Islet precursor cell (in vitro differentiated cells): ENCODE data around the gene GLIS1.

Source experiments
- DNase-seq: peaks from one replicate; pipeline ENCODE4 v3.0.0-alpha.2; 2018

The GLIS1 gene

DNA sequence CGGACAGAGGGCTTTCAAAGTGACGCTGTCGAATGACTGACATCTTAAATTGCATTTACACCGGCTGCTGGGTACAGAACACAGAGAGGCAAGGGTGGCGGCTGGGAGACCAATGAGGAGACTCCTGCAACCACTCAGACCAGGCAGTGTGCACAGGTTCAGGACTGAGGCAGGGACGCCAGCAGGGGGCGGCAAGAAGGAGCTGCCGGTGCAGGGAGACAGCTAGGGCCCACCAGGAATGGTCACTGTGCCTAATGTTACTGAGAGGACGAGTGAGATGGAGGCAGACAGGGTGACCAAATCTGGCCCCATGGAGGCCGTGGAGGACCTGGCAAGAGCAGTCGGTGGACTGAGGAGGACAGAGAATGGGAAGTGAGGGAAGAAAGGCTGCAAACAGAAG, 23.5 kb downstream of the GLIS1 start:
- DNase-seq = peak; percentile 88

- no peak for DNase-seq
Measured at GRCh38 chr1:53712276-53712675, 26.7 kb downstream of the GLIS1 start.

GRCh38 chr1:53710584-53710983, 28.4 kb downstream of the GLIS1 start:
- DNase-seq = no peak

GRCh38 chr1:53708687-53709086, 30.3 kb downstream of the GLIS1 start:
- DNase-seq = no peak

DNA sequence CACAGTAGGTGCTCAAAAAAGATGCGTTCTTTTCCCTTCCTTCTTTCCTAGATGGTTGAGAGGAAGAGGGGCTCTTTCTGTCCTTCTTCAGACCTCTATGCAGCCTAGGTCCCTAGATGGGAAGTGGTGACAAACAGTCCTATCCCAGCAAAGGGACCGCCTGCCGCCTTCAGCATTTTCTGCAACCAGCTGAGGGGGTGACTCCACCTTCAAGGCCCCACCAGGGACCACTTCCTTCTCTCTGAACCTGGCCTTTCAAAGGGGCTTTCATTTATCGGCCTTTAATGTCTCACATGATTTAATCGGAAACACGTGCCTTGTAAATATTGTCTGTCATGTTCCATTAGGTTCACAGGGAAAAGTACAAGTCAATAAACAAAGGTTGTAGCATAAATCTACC, 32.6 kb downstream of the GLIS1 start:
- DNase-seq = no peak

DNA sequence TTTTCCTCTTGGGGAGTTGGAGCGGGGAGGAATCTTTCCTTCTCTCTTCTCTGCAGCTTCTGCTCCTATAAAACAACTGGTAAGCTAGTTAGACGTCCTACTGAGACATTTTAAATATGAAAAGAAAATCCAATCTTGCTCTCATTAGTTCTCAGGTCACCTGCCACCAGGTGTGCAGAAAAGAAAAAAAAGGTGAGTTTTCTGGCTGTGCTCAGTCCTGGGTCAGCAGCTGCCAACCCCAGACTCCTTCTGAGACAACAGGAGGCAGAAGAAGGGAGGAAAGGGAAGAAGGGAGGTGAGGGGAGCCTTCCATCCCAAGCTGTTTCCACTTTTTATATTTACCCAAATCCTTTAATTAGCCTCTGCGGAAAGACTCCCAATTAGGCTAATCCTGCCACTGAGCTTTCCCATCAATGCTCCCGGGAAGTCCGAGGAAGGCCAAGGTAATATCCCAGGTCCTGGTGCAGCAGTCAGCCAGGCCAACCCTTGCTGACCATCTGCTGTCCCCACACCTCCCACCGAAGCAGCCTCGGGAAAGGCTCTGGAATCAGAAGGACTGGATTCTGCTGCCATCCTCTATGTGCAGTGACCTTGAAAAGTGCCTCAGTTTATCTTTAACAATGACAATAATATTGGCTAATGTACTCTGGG, 33.4 kb downstream of the GLIS1 start:
- DNase-seq = no peak

- no peak for DNase-seq
Measured at GRCh38 chr1:53704804-53705445, 34.0 kb downstream of the GLIS1 start.

DNA sequence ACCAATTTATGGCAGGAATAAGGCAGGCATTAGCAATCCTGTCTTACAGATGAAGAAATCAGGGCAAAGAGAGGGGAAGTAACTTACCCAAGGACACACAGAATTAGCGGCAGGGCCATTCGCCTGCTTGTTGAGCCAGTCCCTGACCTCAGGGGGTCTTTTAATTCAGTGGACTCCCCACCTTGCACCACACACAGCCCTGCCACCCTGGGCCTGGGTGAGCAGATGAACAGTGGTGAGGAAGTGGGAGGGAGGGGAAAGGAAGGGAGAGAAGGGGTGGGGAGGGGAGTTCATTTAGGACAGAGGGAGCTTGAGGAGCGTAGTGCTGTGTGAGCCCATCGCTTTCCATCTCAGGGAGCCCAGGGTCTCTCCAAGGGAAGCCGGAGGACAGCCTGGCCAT, 34.7 kb downstream of the GLIS1 start:
- no peak for DNase-seq

- DNase-seq = no peak
Measured at GRCh38 chr1:53703174-53703573, 35.8 kb downstream of the GLIS1 start.

DNA sequence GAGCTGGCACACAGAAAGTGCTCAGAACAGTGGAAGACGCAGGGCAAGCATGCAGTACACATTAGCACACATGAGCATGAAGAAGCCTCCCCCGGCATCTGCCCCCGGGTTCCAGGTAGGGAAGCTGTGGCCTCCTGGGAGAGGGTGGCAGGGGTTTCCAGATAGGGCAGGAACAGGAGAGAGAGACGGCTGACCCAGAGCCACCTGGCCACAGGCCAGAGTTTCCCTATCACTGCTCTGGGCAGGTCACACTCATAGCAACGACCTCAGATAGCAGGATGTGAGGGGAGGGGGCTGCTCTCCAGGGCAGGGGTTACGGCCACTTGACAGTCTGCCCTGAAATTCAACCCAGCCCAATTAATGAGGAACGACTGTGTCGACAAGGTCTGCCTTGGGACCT, 36.6 kb downstream of the GLIS1 start:
- no peak for DNase-seq

GRCh38 chr1:53700776-53701175, 38.2 kb downstream of the GLIS1 start:
- no peak for DNase-seq

- no peak for DNase-seq
Measured at GRCh38 chr1:53699981-53700380, 39.0 kb downstream of the GLIS1 start.

DNA sequence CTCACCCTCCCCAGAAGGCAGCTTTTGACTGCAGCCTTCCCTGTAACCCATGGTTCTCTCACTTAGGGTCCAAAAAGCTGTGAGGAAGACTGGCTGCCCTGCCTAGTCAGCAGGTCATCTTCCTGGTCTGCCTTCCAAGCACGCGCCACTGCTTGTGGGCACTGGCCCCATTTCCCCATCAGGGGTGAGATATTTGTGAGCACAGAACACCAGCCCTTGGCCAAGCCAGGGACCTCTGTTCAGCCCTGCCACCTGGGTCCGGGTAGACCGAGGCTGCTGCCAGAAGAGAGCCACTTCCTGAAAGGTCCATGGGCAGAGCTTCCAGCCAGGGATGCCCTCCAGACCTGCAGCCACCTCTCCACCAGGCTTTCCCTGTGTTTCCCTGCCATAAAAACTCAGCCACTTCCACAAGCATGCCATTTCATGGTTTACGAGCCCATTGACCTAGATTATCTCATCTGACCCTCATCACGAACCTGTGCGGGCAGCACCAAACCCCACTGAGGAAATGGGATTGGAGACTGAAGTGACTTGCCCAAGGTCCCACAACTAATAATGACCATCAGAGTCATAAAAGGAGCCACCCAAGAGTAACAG, 40.5 kb downstream of the GLIS1 start:
- peak; percentile 72 for DNase-seq

DNA sequence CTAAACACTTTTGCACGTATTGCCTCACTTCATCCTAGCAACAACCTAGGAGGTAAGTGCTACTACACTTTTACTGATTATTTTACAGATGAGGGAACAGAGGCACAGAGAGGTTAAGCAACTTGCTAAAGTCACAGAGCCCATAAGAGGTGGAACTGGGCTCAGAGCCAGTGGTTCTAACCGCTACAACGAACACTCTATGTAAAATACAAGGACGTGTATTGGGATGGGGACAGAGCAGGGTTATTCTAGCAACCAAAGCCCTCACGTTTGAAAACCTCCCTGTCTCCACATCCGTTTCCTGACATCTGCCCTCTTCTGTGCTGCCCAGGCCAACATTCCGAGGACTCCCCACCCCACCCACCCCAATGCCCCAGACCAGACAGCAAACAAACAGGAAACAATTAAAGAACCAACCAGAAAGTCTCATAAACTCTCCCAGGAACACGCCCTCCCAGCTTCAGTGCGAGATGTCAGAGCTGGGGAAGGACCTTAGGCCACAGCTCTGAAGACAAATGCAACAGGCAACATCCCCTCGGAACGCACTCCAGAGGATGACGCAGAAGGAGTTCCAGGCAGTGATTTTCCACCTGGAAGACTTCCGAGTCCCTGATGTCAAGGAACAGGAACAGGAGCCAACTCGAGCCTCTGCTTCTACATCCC, 41.1 kb downstream of the GLIS1 start:
- DNase-seq = peak; percentile 78

DNA sequence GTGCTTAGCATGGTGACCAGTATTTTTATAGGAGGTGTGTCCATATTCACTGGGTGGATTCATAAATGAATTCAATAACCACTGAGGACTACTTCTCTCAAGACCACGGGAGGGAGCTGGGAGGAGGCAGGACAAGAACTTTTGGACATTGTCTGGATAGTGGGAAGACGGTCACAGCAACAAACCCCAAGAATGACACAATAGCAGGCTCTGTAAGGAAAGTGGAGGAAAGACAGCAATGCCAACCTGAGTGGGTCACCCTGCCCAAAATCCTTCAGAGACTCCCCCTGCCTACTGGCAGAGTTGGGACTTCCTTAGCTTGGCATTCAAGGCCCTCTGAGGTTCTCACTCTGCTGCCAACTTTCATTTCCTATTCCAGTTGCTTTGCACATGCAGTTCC, 42.0 kb downstream of the GLIS1 start:
- no peak for DNase-seq

DNA sequence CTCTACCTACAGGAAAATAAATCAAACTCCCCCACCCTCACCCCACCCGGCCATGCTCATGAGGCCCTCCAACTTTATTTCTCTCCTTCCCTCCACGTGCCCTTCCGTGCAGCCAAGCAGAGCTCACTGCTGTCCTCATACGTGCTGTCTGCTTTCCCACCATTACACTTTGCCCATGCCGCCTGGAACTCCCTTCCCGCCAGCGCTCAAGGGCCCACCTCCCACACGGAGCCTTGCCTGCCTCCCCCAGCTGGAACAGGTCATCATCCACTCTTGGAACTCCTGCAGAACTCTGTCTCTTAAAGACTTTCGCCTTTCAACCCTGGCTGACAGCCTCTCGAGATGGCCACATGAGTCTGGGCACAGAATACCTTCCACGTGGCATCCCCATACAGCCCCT, 42.4 kb downstream of the GLIS1 start:
- no peak for DNase-seq

DNA sequence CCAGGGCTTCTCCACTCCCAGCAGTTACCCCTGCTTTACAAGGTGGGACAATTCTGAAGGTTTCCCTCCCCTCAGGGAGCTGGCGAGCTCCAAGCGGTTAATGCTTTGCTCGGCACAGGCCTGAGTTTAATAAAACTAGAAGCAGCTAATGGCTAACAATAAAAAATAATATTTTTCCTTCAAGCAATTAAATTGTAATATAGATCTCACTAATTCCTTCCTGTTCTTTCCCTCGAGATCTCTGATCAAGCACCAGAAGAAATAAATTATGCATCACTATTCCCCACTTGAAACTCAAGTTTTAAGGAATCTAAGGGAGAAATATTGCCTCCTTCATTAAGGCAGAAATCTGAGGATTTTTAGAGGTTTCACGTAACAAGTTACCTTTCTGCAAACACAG, 42.9 kb downstream of the GLIS1 start:
- DNase-seq = no peak

DNA sequence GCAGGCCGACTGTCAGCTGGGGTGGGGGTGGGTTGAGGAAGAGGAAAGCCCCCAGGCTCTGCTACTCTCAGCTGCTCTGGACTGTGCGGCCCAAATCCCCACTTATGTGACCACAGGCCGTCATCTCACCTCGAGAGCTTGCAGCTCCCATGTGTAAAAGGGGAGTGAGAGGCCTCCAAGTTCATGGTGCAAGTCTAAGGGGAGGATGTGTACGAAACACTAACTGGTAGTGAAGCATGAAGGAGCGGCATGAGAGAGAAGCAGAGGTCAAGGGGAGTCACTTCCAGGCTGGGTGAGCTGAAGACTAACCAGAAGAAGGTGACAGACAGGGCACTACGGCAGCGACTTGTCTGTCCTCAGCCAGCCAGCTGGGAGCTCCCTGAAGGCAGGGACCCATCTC, 43.8 kb downstream of the GLIS1 start:
- no peak for DNase-seq

DNA sequence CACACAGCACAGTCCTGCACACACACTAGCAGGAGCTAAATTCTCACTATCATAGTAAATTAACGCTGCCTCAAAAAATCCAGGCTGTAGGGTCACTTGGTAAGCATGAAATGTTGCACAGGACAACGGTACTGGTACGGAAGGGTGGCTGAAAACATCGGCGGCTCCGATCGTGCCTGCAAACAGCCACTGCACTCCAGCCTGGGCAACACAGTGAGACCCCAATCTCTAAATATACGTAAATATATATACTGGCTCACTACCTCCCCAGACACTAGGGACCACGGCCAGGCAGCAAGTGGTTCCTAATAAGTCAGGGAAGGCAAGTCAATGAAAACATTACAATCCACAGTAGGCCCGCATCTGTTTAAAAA, 44.3 kb downstream of the GLIS1 start:
- no peak for DNase-seq

DNA sequence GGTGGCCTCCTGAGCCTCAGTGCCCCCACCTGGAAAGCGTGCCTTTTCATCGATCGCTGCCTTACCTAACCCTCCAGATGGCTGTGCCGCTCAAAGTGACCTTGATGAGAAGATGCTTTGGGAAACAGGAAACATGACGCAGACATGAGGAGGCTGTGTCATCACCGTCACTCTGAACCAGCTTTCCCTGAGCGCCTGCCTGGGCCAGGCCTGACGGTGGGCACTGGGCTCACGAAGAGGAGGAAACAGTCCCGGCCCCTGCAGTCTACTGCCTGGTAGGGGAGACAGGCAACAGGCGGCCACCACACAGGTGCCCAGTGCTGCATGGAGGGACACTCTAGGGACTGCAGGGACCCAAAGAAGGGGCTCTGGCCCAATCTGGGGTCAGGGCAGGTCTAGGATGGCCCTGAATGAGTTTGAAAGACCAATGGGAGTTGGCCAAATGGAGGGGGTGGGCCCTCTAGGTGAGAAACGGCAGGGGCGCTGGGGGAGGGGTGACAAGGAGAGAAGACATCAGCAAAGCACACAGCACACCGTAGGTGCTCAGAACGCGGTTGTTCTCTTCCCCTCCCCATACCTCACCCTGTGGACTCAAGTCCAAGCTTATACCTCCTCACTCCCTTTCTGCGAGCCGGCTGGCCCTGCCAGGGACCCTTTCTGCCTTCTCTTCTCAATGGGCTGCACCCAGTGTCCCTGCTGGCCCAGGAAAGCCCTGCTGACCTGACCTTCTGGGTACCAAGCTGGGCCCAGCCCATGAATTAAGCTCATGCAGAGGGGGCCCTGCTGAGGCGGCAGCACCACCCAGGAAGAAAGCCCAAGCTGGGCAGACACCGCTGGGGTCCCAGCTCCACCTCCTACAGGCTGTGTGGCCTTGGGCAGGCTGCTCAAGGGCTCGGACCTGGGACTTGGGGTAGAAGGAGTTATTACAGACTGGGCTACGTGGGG, 44.9 kb downstream of the GLIS1 start:
- no peak for DNase-seq

DNA sequence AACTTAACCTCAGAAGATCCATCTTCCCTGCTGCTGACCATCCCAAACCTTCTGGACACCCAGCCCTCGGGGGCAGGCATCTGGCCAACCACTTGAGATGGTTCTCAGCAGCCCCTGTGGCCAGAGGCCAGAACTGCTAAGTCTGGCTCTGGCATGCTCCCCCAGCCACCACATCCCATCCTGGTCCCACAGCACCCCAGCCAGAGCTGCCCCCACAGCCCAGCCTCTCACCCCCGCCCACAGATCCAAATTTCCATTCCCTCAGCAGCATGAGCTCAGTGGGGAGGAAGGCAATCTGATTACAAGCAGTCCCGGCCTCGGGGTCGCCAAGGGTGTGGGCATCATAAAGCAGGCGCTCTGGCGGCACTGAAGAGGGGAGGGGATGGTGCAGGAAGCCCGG, 45.6 kb downstream of the GLIS1 start:
- no peak for DNase-seq

- no peak for DNase-seq
Measured at GRCh38 chr1:53691326-53691725, 47.6 kb downstream of the GLIS1 start.

DNA sequence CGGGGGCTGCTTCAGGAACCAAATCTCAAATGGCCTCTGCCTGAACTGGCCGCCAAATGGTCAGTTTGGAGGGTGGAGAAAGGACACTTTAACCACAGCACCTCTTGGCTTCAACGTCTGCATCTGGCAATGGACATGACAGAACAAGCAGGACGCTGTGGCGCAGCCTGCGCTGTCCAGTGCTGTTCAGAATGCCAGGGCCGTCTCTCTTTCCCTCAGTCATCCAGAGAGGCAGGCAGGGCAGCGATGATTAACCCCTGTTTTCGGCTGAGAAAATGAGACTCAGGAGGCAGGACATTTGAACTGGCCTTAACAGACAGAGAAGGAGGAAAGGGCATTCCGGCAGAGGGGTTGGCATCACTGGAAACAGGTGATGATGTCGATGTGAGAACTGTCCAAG, 48.6 kb downstream of the GLIS1 start:
- no peak for DNase-seq
